Keratinocyte (primary cell): ENCODE measurements around the gene WNK2. TPM values are rescaled to one million over a fixed set of nuclear protein-coding genes. Genes with fewer than 3 reads are reported as not detected.

Source experiments
- DNase-seq: peaks from one replicate; pipeline ENCODE4 v3.0.0-alpha.2; 2011; ENCODE audit warnings: low read depth, missing footprints, low spot score
- FAIRE-seq: peaks from 2 replicates; lab custom pipeline; 2011; peaks lifted over from hg19 to GRCh38; lab: Jason Lieb, UNC
- H2AFZ ChIP-seq: 2 replicates; pipeline ENCODE4 v1.6.0; 2012; ENCODE audit warnings: low read length, control low read depth, inconsistent platforms; ENCODE audit not compliant: control insufficient read depth
- H3K27ac ChIP-seq: 2 replicates; pipeline ENCODE4 v1.5.1; 2011; ENCODE audit warnings: low read length; ENCODE audit not compliant: control insufficient read depth, insufficient read depth
- H3K27me3 ChIP-seq: 3 replicates; pipeline ENCODE4 v1.6.0; 2011; ENCODE audit warnings: low read length; ENCODE audit not compliant: control insufficient read depth, insufficient read depth; ENCODE audit errors: extremely low read depth
- H3K36me3 ChIP-seq, 2 experiments: 2 replicates in 1 of 2; 3 replicates in 1 of 2; pipeline ENCODE4 v1.5.1; 2011; ENCODE audit warnings: low read length in 2 of 2, mild to moderate bottlenecking in 1 of 2; ENCODE audit not compliant: control insufficient read depth in 2 of 2, insufficient read depth in 2 of 2; ENCODE audit errors: extremely low read depth in 1 of 2
- H3K4me1 ChIP-seq: 3 replicates; pipeline ENCODE4 v1.5.1; 2011; ENCODE audit warnings: low read length; ENCODE audit not compliant: control insufficient read depth, insufficient read depth; ENCODE audit errors: extremely low read depth
- H3K4me2 ChIP-seq: 3 replicates; pipeline ENCODE4 v1.6.0; 2011; ENCODE audit warnings: low read depth, low read length; ENCODE audit not compliant: control insufficient read depth, insufficient read depth; ENCODE audit errors: extremely low read depth
- H3K4me3 ChIP-seq, 3 experiments: fragments of 200-600 bp in 1 of 3; sonication (generic) in 1 of 3; 2 replicates in 2 of 3; 3 replicates in 1 of 3; pipeline ENCODE4 v1.5.1; 2011 to 2016; ENCODE audit warnings: low read length in 3 of 3, mild to moderate bottlenecking in 3 of 3, control low read depth in 2 of 3, inconsistent platforms in 1 of 3, low read depth in 1 of 3, mixed read lengths in 1 of 3, mixed run types in 1 of 3, moderate library complexity in 1 of 3; ENCODE audit not compliant: control insufficient read depth in 2 of 3, insufficient read depth in 2 of 3; ENCODE audit errors: extremely low read depth in 1 of 3
- H3K79me2 ChIP-seq: 2 replicates; pipeline ENCODE4 v1.6.0; 2012; ENCODE audit warnings: low read length; ENCODE audit not compliant: control insufficient read depth, insufficient read depth
- H3K9ac ChIP-seq: 3 replicates; pipeline ENCODE4 v1.6.0; 2011; ENCODE audit warnings: low read length; ENCODE audit not compliant: control insufficient read depth, insufficient read depth; ENCODE audit errors: extremely low read depth
- H3K9me1 ChIP-seq: 3 replicates; pipeline ENCODE4 v1.6.0; 2011; ENCODE audit warnings: low read length; ENCODE audit not compliant: control insufficient read depth, insufficient read depth; ENCODE audit errors: extremely low read depth
- H3K9me3 ChIP-seq: 2 replicates; pipeline ENCODE4 v1.5.1; 2012; ENCODE audit warnings: low read depth, low read length; ENCODE audit not compliant: control insufficient read depth
- H4K20me1 ChIP-seq: 3 replicates; pipeline ENCODE4 v1.6.0; 2011; ENCODE audit warnings: low read length; ENCODE audit not compliant: control insufficient read depth, insufficient read depth; ENCODE audit errors: extremely low read depth
- EZH2 ChIP-seq: IDR thresholded peaks from one replicate; pipeline ENCODE4 v1.6.1; 2012; ENCODE audit warnings: inconsistent platforms, mild to moderate bottlenecking, low read length, moderate library complexity
- dilution Hi-C: fragments of 300-500 bp; cut with MboI; formaldehyde crosslinking; loops from one replicate; pipeline ENCODE4 v1.7.0; 2020; ENCODE audit warnings: low sequenced_read_pairs; ENCODE audit not compliant: extremely low pct_ligation_motif_present
- polyA plus RNA-seq, 5 experiments: library from polyadenylated mRNA; depleted of rRNA in 3 of 5; stranded (reverse) in 3 of 5; stranded (forward) in 1 of 5; unstranded in 1 of 5; fragments of >200 nt; gene quantifications; 1 replicate in 1 of 5; 2 replicates in 3 of 5; 3 replicates in 1 of 5; pipeline versions ENCODE4 v1.2.1 to v1.2.3, GENCODE V29; 2011 to 2012; ENCODE audit warnings: missing spikeins in 2 of 5, low read depth in 1 of 5, low replicate concordance in 1 of 5
- TF ChIP-seq, protein P1 (sequence below), 3 experiments: IDR thresholded peaks in 1 of 3; conservative IDR thresholded peaks in 1 of 3; optimal IDR thresholded peaks in 1 of 3; 2 replicates in 2 of 3; 3 replicates in 1 of 3; pipeline versions ENCODE3 to v1.5.1; 2011; ENCODE audit warnings: low read length in 3 of 3, mild to moderate bottlenecking in 3 of 3, moderate library complexity in 2 of 3, control low read depth in 1 of 3, inconsistent platforms in 1 of 3; ENCODE audit not compliant: insufficient read depth in 2 of 3; ENCODE audit errors: extremely low read depth in 1 of 3

WNK2 gene
- polyA plus RNA-seq, 1 donor (not counting 4 experiments of a cell fraction or from before 2014, with no cell fraction given) = not detected

- no peaks in the 10 kb centered on the region for H3K9me3 ChIP-seq
- dilution Hi-C loops = no loop called here
- H4K20me1 ChIP-seq = no peaks in the 10 kb centered on the region
- no peak overlapping the region for H3K4me3 ChIP-seq
- no peaks in the 10 kb centered on the region for H3K36me3 ChIP-seq
- no peaks in the 10 kb centered on the region for H3K27me3 ChIP-seq
- TF ChIP-seq, protein P1, sequence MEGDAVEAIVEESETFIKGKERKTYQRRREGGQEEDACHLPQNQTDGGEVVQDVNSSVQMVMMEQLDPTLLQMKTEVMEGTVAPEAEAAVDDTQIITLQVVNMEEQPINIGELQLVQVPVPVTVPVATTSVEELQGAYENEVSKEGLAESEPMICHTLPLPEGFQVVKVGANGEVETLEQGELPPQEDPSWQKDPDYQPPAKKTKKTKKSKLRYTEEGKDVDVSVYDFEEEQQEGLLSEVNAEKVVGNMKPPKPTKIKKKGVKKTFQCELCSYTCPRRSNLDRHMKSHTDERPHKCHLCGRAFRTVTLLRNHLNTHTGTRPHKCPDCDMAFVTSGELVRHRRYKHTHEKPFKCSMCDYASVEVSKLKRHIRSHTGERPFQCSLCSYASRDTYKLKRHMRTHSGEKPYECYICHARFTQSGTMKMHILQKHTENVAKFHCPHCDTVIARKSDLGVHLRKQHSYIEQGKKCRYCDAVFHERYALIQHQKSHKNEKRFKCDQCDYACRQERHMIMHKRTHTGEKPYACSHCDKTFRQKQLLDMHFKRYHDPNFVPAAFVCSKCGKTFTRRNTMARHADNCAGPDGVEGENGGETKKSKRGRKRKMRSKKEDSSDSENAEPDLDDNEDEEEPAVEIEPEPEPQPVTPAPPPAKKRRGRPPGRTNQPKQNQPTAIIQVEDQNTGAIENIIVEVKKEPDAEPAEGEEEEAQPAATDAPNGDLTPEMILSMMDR (optimal IDR thresholded peaks at IDR 0.05 in 1 of 3, IDR thresholded peaks at IDR 0.05 in 1 of 3, conservative IDR thresholded peaks at IDR 0.05 in 1 of 3; ENCODE audit: extremely low read depth in 1 of 3, insufficient read depth in 2 of 3, low read length in 3 of 3) = no peak
- no peak overlapping the region for H3K9ac ChIP-seq
- no peaks in the 10 kb centered on the region for H3K4me1 ChIP-seq
- no peaks in the 10 kb centered on the region for H3K9me1 ChIP-seq
- no peak overlapping the region for H3K27ac ChIP-seq
- no peak overlapping the region for H2AFZ ChIP-seq
- H3K79me2 ChIP-seq = no peaks in the 10 kb centered on the region
- no peak for FAIRE-seq
- no peak overlapping the region for H3K4me2 ChIP-seq
- no peak for DNase-seq
These were observed 180.9 kb downstream of the WNK2 start for GRCh38 chr9:93364734-93365426.

DNA sequence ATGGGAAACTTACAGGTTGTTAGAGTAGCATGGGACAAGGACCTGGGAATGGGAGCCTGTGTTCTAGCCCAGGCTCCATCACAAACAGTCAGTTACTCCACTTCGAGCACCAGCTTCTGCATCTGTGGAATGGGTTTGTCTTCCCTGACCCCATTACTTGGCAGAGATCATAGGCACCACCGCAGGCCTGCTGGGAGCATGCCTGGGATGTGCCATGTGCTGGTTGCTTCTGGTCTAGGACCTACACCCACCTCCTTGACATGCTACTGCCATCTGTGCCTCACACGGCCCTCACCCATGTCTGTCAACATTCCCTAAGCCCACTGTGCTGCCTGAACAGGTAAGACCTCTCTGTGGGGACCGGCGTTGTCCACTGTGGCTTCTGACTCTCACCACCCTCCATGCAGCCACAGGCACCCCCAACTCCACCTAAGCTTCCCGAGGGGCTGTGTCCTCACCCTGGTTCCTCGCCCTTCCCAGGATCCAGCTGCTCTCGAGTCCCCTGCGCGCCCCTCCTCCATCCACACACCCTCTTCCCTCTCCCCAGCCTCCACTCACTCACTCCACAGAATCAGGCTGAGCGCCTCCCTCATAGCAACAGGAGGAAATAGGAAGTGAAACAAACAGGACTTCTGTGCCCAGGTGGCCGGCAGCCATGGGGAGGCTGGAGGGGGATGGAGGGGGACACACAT lies 181.6 kb downstream of the WNK2 start:
- Histone ChIP-seq H3K36me3 (no peaks in the 10 kb centered on the region), H3K4me3 (no peak overlapping the region), H3K9ac (no peak overlapping the region), H3K27me3 (peaks cover 2% of the 10 kb centered on the region), H3K9me3 (no peaks in the 10 kb centered on the region), H3K79me2 (no peaks in the 10 kb centered on the region), H2AFZ (no peak overlapping the region), H3K4me2 (no peak overlapping the region), H3K9me1 (no peaks in the 10 kb centered on the region), H4K20me1 (no peaks in the 10 kb centered on the region), H3K4me1 (no peaks in the 10 kb centered on the region), H3K27ac (no peak overlapping the region)
- DNase-seq = no peak
- dilution Hi-C loops = no loop called here
- no peak for TF ChIP-seq EZH2
- TF ChIP-seq, protein P1 (optimal IDR thresholded peaks at IDR 0.05 in 1 of 3, IDR thresholded peaks at IDR 0.05 in 1 of 3, conservative IDR thresholded peaks at IDR 0.05 in 1 of 3; ENCODE audit: extremely low read depth in 1 of 3, insufficient read depth in 2 of 3, low read length in 3 of 3) = no peak
- FAIRE-seq = no peak
